GM12872 (cell line): ENCODE data around the gene CPB1.

Experiments
- CTCF ChIP-seq: IDR thresholded peaks from 3 replicates; pipeline ENCODE4 v1.5.1; 2011; ENCODE audit warnings: low read depth, mild to moderate bottlenecking, low read length, moderate library complexity; ENCODE audit not compliant: insufficient read depth

The CPB1 gene

DNA sequence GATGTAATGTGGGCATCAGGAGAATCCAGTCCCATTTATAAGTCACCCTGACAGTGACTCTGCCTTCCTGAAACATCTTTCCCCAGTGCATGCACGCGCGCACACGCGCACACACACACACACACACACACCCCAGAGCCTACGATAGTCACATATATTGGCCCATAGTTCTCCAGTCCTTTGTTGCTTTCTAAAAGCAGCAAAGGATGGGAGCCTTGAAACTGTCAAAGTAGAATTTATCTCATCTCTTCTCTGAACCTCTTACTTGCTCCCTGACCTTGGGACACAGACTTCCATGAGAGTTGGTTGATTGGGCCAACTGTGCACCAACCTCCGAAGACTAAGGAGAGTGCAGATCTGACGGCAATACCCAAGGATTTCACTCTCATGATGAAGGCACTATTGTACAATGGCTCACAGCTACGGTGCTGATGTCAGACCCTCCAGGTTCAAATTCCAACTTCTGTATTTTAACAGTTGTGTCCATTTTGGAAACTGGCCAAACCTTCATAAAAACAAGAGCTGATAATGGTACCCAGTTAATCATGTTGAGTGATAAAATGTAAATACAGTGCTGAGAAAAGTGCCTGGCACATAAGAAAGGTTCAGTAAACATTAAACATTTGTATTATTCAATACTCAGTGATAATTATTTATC is 45.8 kb downstream of the CPB1 start:
- TF ChIP-seq CTCF: no peak

- no peak for TF ChIP-seq CTCF
Observed at GRCh38 chr3:148873977-148874376, 46.4 kb downstream of the CPB1 start.

DNA sequence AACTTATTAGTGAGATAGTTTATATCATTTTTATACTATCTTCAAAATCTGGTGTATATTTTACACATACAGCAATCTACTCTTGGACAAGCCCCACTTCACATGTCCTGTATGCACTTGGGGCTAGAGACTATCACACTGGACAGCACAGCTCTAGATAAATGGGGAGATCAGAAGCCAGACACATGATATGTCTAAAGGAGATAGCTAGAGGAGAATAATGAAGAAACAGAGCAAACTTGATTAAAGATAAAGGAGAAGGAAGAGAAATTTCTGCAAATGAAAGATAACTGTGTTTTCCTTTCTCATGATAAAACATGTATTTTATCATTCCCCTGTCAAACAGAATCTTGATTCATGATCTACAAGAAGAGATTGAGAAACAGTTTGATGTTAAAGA is 50.5 kb downstream of the CPB1 start:
- no peak for TF ChIP-seq CTCF

DNA sequence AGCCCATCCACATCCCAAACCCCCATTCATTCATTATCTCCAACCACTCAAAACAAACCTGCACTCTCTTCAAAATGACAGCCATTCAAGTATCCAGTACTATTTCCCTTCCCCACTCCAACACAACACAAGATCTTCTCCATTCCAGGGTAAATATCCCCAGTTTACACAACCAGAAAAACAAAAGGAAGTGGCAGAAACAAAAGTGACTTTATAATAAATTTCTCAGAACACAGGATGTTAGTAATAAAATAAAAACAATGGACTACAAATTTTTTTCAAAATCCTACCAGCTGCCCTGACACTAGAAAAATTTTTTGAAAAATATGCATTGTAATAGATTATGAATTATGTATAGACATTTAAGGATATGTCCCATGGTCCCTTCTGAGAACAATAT is 51.6 kb downstream of the CPB1 start:
- no peak for TF ChIP-seq CTCF

- peak; percentile 38; the same call in 1 of the 3 replicates for TF ChIP-seq CTCF
Observed at GRCh38 chr3:148880681-148881080, 53.1 kb downstream of the CPB1 start.

- TF ChIP-seq CTCF: no peak
Observed at GRCh38 chr3:148881286-148881685, 53.7 kb downstream of the CPB1 start.

- TF ChIP-seq CTCF: no peak
Observed at GRCh38 chr3:148882288-148882687, 54.7 kb downstream of the CPB1 start.
